ENCODE data around the gene SLC6A5. TPM values are rescaled to one million over a fixed set of nuclear protein-coding genes. Genes with fewer than 3 reads are reported as not detected.

The SLC6A5 gene
- total RNA-seq, 2 donors from 2014 or later, result not detected

DNA sequence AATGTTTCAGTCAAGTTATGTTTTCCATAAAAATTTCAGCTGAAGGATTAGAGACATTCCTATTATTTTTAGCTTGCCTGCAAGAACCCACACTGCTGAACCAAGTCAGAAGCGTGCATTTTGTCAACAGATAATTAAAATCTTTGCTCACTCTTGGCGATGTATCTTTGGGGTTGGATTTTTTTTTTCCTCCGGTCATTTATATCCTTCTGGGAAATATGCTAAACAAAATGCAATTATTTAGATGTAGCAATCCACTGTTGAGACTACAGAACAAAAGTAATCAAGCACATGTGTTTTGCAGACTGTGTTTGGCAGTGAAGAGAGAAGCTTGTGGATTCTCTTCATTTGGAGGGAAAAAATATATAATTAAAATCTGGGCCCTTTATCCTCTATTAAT, 54.6 kb downstream of the SLC6A5 start:
- no peak for ATAC-seq
- intact Hi-C loops (cut with DNase I, micrococcal nuclease), result no loop called here
- no peak for DNase-seq

DNA sequence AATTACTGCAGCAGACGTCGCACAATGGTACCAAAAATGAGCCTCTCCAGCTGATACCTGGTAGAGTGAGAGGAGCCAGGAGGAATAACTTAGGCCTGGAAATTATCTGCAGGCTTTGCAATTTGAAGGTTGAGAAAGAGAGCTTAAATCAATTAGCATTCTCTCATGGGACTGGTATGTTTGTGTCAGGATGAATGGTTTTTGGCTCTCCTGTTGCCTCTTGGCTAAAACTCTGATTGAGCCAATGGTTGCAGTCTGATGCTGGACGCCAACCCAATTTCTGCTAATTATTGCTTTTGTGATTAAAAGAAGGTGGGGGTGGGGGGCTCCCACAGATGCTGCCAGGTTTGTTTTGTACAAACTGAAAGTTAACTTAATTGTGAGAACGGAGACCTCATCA, 57.5 kb downstream of the SLC6A5 start:
- ATAC-seq (no peak), DNase-seq (no peak)
- intact Hi-C loops (cut with DNase I, micrococcal nuclease), result no loop called here

DNA sequence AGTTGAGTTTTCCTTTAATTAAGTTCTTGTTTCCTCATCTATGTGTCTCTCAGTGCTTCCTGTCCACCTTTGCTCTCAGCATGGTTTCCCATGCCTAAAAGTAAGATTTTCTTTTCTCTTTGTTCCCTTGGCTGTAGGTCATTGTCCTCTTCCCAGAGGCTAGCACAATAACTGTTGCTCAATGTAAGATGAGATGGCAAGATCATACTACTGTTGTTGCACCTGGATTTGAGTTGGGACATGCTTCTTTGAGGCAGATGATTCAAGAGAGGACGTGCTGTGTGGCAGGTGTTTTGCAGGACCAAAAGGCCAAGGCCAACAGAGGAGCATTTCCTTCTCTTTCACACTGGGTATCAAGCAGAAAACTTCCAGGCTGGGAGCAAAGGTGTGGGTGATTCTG, 58.7 kb downstream of the SLC6A5 start:
- intact Hi-C loops (cut with DNase I, micrococcal nuclease), result no loop called here
- no peak for ATAC-seq
- DNase-seq, result no peak

DNA sequence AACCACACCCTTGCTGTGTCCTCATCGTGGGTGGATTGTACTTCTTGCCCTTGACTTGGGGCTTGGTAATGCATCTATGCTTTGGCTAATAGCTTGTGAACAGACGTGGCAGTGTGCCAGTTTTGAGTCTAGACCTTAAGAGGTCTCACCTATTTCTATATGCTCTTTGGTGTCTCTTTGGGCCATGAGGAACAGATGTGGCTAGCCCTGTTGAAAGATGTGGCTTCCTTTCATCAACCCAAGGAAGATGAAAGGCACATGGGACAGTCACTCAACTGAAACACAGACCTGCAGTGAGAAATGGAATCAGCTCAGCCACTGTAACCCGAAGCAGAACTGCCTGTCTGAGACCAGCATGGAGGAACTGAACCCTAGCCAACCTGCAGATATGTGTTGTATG, 62.0 kb downstream of the SLC6A5 start:
- no peak for DNase-seq
- ATAC-seq, result no peak
- intact Hi-C loops (cut with DNase I, micrococcal nuclease), result no loop called here

DNA sequence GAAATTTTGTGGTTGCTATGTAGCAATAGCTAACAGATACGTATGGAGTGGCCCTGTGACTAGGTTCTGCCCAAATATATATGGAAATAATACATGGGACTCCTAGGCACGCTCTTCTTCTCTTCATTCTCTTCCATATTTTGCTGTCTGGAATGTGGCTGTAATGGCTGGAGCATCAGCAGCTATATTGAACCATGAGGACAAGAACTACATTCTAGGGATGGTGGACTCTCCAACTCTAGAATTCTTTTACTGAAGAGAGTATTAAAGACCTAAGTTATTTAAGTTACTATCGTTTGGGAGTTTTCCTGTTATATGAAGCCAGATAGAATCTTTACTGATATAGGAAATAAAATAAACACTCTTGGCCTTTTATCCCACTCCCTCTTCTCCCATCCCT, 62.4 kb downstream of the SLC6A5 start:
- ATAC-seq (no peak), DNase-seq (no peak)
- intact Hi-C loops (cut with DNase I, micrococcal nuclease), result no loop called here

DNA sequence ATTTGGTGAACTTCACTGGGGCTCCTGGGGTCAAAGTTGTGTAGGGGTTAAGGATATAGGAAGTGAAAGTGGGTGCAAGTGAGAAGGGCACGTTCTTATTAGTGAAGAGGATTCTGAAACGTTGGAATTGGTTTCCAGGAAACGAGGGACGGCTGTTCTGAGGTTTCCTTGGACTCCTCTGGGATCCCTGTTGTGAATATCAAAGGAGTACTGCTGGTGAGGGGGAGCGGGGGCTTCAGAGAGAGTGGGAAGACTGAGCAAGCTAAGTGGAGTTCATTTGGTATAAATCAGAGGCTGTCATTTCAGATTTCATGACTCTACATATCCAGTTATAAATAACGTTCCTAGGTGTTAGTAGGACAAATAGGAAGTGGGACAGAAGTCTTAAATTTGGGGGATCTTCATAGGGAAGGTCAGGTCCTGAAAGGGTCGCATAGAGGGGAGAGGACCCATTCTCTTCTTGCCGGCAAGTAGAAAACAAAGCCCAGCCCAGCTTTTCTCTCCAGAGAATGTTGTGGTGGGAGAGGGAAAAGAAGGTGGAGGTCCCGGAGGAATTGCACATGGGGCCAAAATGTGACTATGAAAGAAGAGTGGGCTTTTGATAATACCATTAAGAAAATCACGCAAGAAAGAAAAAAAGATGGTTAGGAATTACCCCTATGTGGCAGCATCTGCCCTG, 68.9 kb downstream of the SLC6A5 start:
- intact Hi-C loops (cut with DNase I, micrococcal nuclease), result no loop called here
- no peak for ATAC-seq
- no peak for DNase-seq

DNA sequence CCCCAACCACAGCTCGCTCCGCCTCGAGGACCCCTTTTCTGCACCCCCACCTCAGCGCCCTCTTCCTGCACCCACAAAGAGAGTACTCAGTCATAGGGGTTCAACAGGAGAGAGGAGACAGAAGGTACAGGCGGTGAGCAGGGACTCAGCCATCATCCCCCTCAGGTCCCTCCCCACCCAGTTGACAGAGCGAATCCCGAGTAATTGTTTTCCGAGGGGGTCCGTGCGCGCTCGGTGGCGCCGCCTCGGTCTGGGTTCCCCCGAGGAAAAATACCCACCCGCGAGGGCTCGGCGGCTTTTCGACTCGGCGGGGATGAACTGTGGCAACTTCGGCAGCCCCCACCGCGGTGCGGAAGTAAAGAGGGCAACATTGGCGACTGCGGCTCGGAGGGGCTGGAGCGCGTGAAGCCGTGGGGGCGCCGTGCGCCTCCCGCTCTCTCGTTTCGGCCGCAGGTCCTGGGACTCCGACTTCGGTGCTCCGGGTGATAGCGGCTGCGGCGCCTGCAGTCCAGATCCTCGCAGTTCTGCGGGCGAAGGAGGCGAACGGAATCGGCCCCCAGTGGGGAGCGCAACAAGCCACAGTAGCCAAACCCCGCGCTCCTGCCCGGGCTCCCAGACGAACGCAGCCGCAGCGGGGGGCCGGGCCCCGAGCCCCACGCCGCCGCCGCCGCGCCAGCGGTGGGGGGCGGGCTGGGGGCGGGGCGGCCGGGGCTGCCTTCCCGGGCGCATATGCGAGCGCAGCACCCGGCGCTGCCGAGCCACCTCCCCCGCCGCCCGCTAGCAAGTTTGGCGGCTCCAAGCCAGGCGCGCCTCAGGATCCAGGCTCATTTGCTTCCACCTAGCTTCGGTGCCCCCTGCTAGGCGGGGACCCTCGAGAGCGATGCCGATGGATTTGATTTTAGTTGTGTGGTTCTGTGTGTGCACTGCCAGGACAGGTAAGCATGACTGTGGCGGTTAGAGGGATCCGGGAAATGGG, 69.7 kb downstream of the SLC6A5 start, which contains the start of gene NELL1:
Gene NELL1, plus strand, starts transcription at position 743 of the 976 bp plus-strand sequence.
- DNase-seq (no peak), ATAC-seq (no peak)
- intact Hi-C loops (cut with DNase I, micrococcal nuclease), result no loop called here

DNA sequence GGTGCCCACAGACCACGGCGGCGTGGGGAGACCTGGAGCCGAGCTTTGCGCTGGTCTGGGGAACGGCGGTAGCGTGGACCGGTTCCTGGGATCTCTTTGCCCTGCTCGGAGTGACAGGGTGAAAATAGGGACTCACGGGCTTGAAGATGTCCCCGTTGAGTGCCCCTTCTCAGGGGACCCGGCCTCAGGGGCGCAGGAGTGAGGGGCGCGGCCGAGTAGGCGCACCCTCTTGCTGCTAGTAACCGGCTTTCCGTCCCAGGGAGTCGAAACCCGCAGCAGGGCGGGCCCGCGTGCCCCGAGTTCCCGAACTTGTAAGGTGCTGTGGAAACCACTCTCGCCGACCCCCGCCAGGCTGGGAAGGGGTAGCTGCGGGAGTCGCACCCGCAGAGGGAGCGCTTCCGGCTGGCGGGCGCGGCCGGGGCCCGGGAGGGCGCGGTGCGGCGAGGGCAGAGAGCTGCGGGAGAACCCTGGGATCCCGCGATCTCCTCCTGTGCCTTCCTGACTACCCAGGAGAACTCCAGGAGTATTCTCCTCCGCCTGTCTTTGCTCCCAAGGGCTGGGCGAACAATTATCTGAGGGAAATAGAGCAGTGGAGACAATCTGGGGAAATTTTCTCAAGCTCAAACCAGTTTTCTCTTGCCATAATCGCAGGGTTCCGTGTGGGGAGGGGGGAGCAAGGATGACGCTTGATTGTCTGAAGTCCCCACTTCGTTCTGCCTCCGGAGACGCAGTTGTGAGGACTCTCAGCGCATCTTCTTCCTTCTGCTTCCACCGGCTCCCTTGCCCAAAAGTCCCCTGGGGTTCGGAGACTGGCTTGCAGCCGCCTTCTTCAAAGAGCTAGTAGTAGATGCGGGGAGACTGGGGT, 70.6 kb downstream of the SLC6A5 start:
- no peak for ATAC-seq
- intact Hi-C loops (cut with DNase I, micrococcal nuclease), result no loop called here
- DNase-seq, result no peak

DNA sequence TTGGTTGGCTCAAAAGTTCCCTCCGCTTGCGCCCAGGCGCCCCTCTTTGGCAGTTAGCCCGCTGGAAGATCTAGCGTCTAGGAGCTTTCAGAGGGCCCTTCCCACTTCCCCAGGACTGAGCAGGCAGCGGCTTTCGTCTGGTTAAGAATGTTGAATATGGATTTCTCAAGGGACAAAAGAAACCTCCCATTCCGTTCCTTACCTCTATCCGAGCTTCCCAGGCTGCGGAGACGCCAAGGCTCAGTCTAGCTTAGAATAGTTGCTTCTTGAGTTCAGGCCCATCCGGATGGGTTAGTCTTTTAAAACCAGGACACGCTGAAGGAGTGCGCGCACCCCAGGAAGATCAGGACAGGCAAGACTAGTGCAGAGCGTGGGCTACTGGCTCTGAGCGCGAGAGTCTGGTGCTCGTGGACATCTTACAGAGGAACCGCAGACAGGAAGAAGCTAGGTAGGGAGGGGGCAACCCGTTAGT, 71.6 kb downstream of the SLC6A5 start:
- ATAC-seq (no peak), DNase-seq (no peak)
- intact Hi-C loops (cut with DNase I, micrococcal nuclease), result no loop called here

DNA sequence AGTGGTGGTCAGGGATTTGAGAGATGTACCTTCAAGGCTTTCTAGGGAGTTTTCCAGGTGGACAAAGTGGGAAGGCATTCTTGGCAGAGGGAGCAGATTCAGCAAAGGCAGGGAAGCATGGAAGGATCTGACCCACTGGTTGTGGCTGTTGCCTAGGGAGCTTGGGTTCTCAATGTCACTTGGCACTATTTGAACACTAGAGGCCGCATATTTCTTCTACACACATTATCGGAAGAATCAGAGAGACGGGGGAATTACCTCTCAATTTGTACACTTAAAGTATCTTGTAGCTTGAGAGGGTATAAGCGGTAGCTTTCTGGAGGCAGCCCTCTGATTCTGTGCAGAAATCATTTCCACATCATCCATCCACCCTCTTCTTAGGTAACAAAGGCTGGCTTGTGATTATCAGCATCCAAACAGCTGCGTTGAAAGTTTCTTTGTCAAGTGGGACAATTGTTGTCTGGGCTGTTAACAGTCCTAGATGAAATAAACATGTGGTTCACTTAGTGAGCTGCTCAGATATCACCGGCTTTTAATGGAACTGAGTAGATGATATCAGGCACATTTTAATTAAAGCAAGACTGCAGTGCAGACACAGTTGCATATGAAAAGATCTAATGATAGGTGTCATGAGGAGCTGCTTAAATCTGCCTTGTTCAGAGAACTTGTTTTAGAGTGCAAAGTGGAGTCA, 72.6 kb downstream of the SLC6A5 start:
- no peak for ATAC-seq
- intact Hi-C loops (cut with DNase I, micrococcal nuclease), result no loop called here
- DNase-seq, result no peak

DNA sequence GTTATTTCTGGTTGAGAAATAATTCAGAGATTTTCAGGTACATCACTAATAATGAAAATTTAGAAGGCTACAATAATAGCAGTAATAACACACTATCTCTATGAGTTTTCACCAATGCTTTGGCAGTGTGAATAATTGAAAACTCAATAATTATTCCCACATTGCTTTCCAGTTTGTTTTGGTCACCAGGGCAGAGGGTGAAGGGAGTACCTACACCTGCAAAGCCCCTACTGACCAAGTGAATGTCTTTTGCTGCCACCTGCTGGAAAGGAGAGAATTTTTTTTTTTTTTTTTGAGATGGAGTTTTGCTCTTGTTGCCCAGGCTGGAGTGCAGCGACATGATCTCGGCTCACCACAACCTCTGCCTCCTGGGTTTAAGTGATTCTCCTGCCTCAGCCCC, 73.2 kb downstream of the SLC6A5 start:
- intact Hi-C loops (cut with DNase I, micrococcal nuclease), result no loop called here
- no peak for ATAC-seq

DNA sequence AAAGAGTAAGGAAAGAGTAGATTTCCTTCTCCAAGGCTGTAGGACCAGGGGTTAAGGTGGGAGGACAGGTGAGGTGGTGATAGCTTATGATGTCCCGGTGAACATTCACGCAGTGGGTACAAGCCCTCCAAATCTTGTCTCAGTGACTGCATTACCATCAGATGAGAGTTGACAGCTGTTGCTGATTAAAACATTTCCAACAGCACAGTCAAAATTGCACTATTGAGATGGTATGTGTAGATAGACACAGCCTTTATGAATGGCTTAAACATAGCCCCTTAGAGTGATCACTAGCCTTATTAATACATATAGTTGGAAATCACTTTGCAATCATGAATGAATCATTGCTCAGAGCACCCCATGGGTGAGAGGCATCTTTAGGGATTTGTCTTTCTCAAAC, 77.2 kb downstream of the SLC6A5 start:
- intact Hi-C loops (cut with DNase I, micrococcal nuclease), result no loop called here
- ATAC-seq (no peak), DNase-seq (no peak)

More for the DNA sequence above, 73.2 kb downstream of the SLC6A5 start:
- DNase-seq, result no peak

DNA sequence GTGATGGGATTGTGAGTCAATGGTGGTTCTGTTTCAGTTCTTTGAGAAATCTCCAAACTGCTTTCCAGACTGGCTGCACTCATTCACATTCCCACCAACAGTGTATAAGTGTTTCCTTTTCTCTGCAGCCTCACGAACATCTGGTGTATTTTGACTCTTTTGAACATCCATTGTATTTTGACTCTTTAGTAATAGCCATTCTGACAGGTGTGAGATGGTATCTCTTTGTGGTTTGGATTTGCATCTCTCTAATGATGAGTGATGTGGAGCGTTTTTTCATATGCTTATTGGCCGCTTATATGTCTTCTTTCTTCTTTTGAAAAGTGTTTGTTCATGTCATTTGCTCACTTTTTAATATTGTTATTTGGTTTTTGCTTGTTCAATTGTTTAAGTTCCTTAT, 89.4 kb downstream of the SLC6A5 start:
- ATAC-seq (no peak), DNase-seq (no peak)
- intact Hi-C loops (cut with DNase I, micrococcal nuclease), result no loop called here

DNA sequence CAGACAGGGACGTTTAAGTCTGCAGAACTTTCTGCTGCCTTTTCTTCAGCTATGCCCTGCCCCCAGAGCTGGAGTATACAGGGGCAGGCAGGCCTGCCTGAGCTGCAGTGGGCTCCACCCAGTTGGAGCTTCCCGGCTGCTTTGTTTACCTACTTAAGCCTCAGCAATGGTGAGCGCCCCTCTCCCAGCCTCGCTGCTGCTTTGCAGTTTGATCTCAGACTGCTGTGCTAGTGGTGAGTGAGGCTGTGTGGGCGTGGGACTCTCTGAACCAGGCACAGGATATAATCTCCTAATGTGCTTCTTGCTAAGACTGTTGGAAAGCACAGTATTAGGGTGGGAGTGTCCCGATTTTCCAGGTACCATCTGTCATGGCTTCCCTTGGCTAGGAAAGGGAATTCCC, 108.5 kb downstream of the SLC6A5 start:
- ATAC-seq (no peak), DNase-seq (no peak)
- intact Hi-C loops (cut with DNase I, micrococcal nuclease), result no loop called here

Other genes starting within 250 kb of the SLC6A5 start
- gene HTATIP2, start 235.9 kb upstream of the SLC6A5 start, total RNA-seq, result 100 to 1,000 TPM; 126 to 143 TPM
- gene PRMT3, start 211.9 kb upstream of the SLC6A5 start, total RNA-seq, result 10 to 100 TPM in 1 of 2 donors, 1 to 10 TPM in 1; 9.4 to 11.1 TPM
- gene NELL1, start 70.0 kb downstream of the SLC6A5 start, total RNA-seq, result under 1 TPM; 0.09 to 0.89 TPM

All from left colon (tissue), 2 donors.